ENCODE measurements around the gene DOCK4. TPM values are rescaled to one million over a fixed set of nuclear protein-coding genes. Genes with fewer than 3 reads are reported as not detected.

DOCK4 gene
- total and polyA plus RNA-seq, 10 of the 15 experiments (the other 5 are each of a cell fraction or from before 2014, with no cell fraction given) = 0.03 to 0.73 (median 0.38) TPM

DNA sequence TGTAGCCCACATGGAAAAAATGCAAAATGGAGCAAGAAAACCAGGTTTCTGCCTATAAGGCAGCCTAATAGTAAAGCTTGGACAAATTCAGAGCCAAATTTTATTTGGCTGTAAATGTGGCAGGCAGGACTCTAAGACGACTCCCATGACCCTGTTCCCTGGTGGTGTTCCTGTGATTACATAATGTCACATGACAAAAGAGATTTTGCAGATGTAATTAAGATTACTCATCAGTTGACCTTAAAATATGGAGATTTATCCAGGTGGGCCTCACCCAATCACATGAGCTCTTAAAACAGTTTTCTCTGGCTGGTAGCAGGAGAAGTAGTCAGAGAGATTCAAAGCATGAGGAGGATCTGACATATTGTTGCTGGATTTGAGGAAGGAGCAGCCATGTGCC lies 340.8 kb downstream of the DOCK4 start:
- no peak overlapping the region for H2AFZ ChIP-seq (ENCODE audit: control insufficient read depth, low read depth, low read length)
- RAD21 ChIA-PET (ENCODE audit: unreplicated experiment) = no interaction called here
- BruUV-seq (replicated peaks) = no TSS peak
- no peak overlapping the region for H3K4me3 ChIP-seq
- no peak overlapping the region for H3K9ac ChIP-seq (ENCODE audit: control insufficient read depth, insufficient read depth, low read length)
- no peaks in the 10 kb centered on the region for H3K36me3 ChIP-seq (ENCODE audit: control insufficient read depth in 2 of 2, insufficient read depth in 2 of 2, low read length in 1 of 2)
- in situ Hi-C loops (cut with MboI) (no loop called here), intact Hi-C loops (cut with micrococcal nuclease; ENCODE audit: unreplicated experiment) (no loop called here)
- no peaks in the 10 kb centered on the region for H4K20me1 ChIP-seq (ENCODE audit: control insufficient read depth, insufficient read depth)
- no peak for FAIRE-seq
- H3K9me3 ChIP-seq (replicated peaks; ENCODE audit: control insufficient read depth, insufficient read depth, low read length) = no peaks in the 10 kb centered on the region
- no peak overlapping the region for H3K4me2 ChIP-seq (ENCODE audit: control insufficient read depth, insufficient read depth)
- H3K79me2 ChIP-seq (ENCODE audit: control insufficient read depth, insufficient read depth, low read length) = no peaks in the 10 kb centered on the region
- no peaks in the 10 kb centered on the region for H3K27me3 ChIP-seq (replicated peaks in 1 of 2; ENCODE audit: control insufficient read depth in 2 of 2, insufficient read depth in 2 of 2, low read length in 1 of 2)
- CTCF ChIA-PET = interaction anchor here (0.6 to 1.7 kb wide), 3 partner anchors 10 to 130 kb away, joined by 3 to 8 read pairs (median 3); no protein-coding TSS in a partner anchor
- ATAC-seq = no peak
- TF ChIP-seq, protein P1, sequence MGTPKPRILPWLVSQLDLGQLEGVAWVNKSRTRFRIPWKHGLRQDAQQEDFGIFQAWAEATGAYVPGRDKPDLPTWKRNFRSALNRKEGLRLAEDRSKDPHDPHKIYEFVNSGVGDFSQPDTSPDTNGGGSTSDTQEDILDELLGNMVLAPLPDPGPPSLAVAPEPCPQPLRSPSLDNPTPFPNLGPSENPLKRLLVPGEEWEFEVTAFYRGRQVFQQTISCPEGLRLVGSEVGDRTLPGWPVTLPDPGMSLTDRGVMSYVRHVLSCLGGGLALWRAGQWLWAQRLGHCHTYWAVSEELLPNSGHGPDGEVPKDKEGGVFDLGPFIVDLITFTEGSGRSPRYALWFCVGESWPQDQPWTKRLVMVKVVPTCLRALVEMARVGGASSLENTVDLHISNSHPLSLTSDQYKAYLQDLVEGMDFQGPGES (IDR thresholded peaks at IDR 0.05) = no peak
- TF ChIP-seq SP1 (IDR thresholded peaks at IDR 0.05; ENCODE audit: low read depth, low read length) = no peak
- TF ChIP-seq ZZZ3 (IDR thresholded peaks at IDR 0.05; ENCODE audit: control insufficient read depth, insufficient read length, low read depth) = no peak
- TF ChIP-seq MXI1 (IDR thresholded peaks at IDR 0.05; ENCODE audit: low read depth, low read length) = no peak
- no peak for TF ChIP-seq CEBPB (IDR thresholded peaks at IDR 0.05; ENCODE audit: borderline replicate concordance in 1 of 2, low read depth in 2 of 2, low read length in 2 of 2)
- no peak for TF ChIP-seq RB1 (IDR thresholded peaks at IDR 0.05; ENCODE audit: borderline replicate concordance)
- no peak for TF ChIP-seq JUNB (IDR thresholded peaks at IDR 0.05)
- TF ChIP-seq, protein P2, sequence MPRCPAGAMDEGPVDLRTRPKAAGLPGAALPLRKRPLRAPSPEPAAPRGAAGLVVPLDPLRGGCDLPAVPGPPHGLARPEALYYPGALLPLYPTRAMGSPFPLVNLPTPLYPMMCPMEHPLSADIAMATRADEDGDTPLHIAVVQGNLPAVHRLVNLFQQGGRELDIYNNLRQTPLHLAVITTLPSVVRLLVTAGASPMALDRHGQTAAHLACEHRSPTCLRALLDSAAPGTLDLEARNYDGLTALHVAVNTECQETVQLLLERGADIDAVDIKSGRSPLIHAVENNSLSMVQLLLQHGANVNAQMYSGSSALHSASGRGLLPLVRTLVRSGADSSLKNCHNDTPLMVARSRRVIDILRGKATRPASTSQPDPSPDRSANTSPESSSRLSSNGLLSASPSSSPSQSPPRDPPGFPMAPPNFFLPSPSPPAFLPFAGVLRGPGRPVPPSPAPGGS (IDR thresholded peaks at IDR 0.05; ENCODE audit: borderline replicate concordance, insufficient read depth, low read depth, low read length, poor library complexity, severe bottlenecking) = no peak
- TF ChIP-seq BCL11A (IDR thresholded peaks at IDR 0.05; ENCODE audit: low read depth, low read length) = no peak
- POLR2A ChIA-PET = no interaction called here
- DNase-seq (ENCODE audit: low read depth, low spot score) = no peak
- H3K4me1 ChIP-seq (ENCODE audit: control insufficient read depth, insufficient read depth, low read length) = no peaks in the 10 kb centered on the region
- SMC1A ChIA-PET (ENCODE audit: uncharacterized antibody, unreplicated experiment) = interaction anchor here (1.2 to 1.5 kb wide), 2 partner anchors 13 to 16 kb away, joined by 3 to 6 read pairs; no protein-coding TSS in a partner anchor
- WGBS (ENCODE audit: insufficient coverage, insufficient replicate concordance, low lambda C conversion rate, missing lambda C conversion rate) = 68% methylated on average over 1 of the region's 1 CpG
- H3K27ac ChIP-seq (ENCODE audit: control insufficient read depth, insufficient read depth) = no peak overlapping the region
